HG02610 (cell line): ENCODE data around the gene FAM118A.
"Not testable (repeated sequence)": the region's sequence is repeated elsewhere in the genome, so short reads cannot be mapped to it uniquely, and the experiment has no call there.

Experiments used
- ATAC-seq: cut with Tn5 transposase; IDR thresholded peaks from one replicate; pipeline ENCODE4 v1.9.1; 2021; ENCODE audit warnings: mild to moderate bottlenecking, moderate library complexity; ENCODE audit not compliant: unreplicated experiment

The FAM118A gene

DNA sequence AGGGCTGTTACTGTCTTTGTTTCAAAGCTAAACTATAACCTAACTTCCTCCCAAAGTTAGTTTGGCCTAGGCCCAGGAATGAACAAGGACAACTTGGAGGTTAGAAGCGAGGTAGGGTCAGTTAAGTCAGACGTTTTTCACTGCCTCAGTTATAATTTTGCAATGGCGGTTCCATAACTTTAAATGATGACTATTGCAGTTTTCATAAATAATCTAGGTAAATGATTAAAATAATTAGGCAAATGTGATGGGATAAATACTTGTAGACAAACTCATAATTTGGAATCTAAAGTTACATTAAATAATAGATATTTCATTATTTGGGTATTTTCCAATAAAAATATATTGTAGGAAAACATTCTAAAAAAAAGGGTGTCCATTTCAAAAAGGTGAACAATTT lies 63.9 kb downstream of the FAM118A start:
- not testable (repeated sequence) for ATAC-seq

DNA sequence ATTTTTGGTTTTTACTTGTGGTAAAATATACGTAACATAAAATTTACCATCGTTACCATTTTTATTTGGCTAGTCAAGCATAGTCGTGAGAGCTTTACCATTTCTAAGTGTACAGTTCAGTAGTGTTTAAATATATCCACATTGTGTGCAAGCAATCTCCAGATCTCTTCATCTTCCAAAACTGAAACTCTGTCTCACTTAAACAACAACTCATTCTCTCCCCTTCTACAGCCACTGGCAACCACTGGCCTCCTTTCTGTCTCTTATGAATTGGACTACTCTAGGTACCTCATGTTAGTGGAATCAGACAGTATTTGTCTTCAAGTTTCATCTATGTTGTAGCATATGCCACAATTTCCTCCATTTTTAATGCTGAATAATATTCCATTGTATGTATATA lies 66.3 kb downstream of the FAM118A start:
- peak; percentile 67 for ATAC-seq

DNA sequence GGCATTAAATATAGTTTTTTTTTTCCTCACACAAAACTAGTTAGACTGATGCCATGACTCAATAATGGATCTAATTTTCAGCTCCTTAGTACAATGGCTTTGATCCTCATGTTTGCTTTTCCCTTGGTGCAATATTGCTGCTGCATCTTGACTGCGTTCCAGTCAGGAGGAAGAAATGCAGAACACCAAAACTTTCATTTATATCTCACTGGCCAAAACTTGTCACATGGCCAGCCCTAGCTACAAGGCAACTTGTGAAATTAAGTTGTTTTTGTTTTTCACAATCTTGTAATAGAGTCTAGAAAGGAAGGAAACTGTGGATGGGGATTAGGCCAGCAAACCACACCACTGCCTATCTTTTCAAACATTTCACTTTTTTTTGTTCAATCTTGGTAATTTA lies 67.0 kb downstream of the FAM118A start:
- no peak for ATAC-seq

DNA sequence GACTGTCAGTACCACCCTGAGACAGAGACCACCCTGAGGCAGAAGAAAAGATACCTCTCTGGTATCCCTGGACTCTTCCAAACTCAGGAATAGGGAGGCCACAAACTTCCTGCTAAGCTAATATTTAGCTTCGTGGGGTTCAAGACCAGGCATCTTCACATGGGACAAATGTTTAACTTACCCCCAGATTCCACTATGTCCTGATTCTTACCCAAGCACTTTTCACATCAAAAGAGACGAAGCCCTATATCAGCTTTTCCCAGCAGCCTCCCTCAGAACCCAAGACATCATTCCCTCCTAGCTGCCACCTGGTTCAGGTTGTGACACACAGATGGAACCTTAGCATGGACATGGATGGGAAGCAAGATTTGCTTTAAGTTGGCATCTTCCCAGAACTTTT lies 71.6 kb downstream of the FAM118A start:
- no peak for ATAC-seq

DNA sequence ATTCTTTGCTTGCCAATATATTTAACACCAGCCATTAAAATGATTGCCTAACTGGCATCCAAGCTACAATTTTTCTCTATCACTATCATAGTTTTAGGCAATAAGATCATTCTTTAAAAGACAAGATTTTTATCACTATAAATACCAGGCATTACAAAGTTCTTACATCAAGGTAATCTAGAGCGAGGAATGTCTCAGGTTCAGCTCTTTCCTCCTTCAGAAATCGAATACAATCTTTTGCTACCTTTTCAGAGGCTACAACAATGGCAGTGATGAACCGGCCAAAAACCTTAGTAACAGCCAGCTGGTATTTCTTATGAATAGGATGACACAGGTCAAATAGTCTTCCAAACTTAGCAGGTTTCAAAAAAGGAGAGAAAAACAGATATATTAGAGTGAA lies 79.8 kb downstream of the FAM118A start:
- ATAC-seq: no peak
